ENCODE data around the gene TIMP3.

TIMP3 gene

DNA sequence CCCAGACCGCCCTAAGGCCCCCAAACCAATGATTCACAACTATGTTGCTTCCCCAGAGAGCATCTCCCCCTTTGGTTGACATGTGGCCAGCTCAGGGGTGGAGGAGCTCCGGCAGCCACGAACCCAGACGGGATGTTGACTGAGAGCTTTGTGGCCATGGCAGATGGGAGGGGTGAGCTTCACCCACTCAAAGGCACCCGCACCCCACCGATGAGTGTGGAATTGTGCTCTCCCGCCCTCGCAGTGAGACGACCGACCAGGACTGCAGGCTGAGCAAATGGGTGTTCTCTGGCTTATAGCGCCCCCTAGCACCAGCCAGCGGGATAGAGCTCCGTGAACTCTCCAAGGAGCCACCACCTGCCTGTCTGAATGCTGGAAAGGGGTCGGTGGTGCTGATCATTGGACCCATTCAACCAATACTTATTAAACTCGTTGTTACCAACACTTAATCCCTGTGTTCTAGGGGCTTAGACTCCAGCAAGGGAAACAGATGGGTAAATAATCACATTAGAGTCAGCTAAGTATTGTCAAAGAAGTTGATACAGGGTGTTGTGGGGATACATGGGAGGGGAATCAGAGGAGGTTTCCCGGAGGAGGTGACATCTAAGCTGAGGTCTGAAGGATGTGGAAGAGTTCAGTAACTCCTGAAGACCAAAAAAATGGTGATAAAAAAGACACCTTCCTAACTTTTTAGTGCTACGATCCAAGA lies 4.5 kb upstream of the TIMP3 start:
- Histone ChIP-seq H3K23ac (ENCODE audit: low read length in 2 of 2) (no peak overlapping the region), H3K9ac (ENCODE audit: low read length) (peak overlapping the region; percentile 67), H3K18ac (ENCODE audit: low read depth in 1 of 2, low read length in 2 of 2) (peak overlapping the region; percentile 81 to 83), H3K14ac (ENCODE audit: low read length in 2 of 2) (peak overlapping the region in 1 of 2 experiments; percentile 23), H2AK5ac (ENCODE audit: low read length, severe bottlenecking) (no peak overlapping the region), H3K4me2 (ENCODE audit: low read length, poor library complexity, severe bottlenecking) (no peak overlapping the region), H2BK120ac (ENCODE audit: low read depth, low read length) (no peak overlapping the region), H3K36me3 (ENCODE audit: control insufficient read depth in 1 of 2, insufficient read depth in 2 of 2, low read depth in 1 of 2, low read length in 2 of 2) (no peaks in the 10 kb centered on the region), H2BK5ac (ENCODE audit: low read depth, low read length, poor library complexity, severe bottlenecking) (no peak overlapping the region), H3K4me3 (ENCODE audit: insufficient read depth in 1 of 2, low read depth in 1 of 2, low read length in 2 of 2) (peak overlapping the region in 1 of 2 experiments; percentile 59), H4K8ac (ENCODE audit: low read length) (peak overlapping the region; percentile 70), H3K4me1 (ENCODE audit: control insufficient read depth, insufficient read depth, low read depth, low read length) (peaks cover 6% of the 10 kb centered on the region), H2BK15ac (ENCODE audit: low read depth, poor library complexity, severe bottlenecking) (peak overlapping the region; percentile 85), H3K79me1 (replicated peaks; ENCODE audit: low read length, poor library complexity, severe bottlenecking) (no peaks in the 10 kb centered on the region), H4K91ac (ENCODE audit: low read length) (peak overlapping the region; percentile 70), H3K27ac (ENCODE audit: low read length, poor library complexity, severe bottlenecking) (no peak overlapping the region), H3K9me3 (ENCODE audit: control insufficient read depth, low read length) (no peaks in the 10 kb centered on the region), H2BK12ac (ENCODE audit: low read length in 2 of 2) (peak overlapping the region; percentile 96 to 98), H3K4ac (ENCODE audit: low read depth in 1 of 2, low read length in 2 of 2) (no peak overlapping the region), H3K27me3 (ENCODE audit: control insufficient read depth in 1 of 2, insufficient read depth in 1 of 2, low read length in 2 of 2) (peaks cover 0 to 9% of the 10 kb centered on the region in 2 experiments), H2AFZ (ENCODE audit: low read depth, low read length) (peak overlapping the region; percentile 60)
- peak; percentile 66 for DNase-seq
- 20% methylated on average over 15 of the region's 17 CpGs for WGBS

DNA sequence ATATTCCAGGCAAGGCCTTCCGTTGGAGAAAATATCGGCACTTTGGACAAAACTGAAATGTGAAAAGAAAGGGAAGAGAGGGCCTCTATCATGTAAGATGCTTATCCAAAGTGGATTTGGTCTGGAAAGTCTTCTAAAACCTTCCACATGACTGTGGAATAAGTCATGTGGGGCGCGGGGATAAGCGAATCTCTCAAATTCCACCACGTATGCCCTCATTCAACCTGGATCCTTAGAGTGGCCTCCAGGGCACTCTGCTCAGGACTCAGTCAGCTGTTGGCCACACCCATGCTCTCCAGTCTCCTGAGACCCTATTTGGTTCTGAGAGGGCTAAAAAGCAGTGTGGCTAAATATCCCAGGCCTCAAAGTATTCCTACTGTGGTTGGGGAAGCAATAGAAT lies 2.0 kb upstream of the TIMP3 start:
- Histone ChIP-seq H3K4me2 (ENCODE audit: low read length, poor library complexity, severe bottlenecking) (no peak overlapping the region), H2BK12ac (ENCODE audit: low read length in 2 of 2) (no peak overlapping the region)
- 88% methylated on average over 6 of the region's 6 CpGs for WGBS

DNA sequence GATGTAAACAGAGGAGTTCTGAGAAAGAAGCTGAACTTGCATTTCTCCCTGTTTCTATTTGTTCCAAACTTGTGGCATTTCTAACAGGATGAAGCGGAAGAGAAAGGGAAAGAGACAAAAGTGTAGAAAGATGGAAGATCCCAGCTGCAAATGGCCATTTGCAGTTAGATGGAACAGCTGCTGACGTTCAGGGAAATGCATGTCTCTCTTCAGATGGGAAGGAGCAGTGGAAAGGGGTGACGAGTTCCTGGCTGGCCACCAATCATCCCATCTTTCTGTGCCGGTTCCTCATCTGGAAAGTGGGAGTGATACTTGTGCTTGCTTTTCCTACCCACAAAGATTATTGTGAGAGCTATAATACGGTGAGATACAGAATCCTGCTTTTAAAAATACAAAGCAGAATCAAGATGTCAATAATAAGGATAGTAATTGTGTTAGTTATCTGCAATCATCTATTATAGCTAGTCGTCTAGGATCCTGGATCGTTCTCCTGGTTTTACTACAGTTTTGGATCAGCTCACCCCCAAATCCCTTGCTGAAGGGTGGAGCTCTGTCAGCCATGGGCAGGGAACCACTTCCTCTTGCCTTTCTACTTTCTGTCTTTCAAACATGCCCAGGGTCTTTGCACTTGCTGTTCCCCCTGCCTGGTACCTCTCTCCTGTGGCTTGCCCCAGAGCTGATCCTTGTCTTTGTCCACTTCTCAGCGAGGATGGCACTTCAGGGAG lies 1.2 kb upstream of the TIMP3 start:
- Histone ChIP-seq H3K4me2 (ENCODE audit: low read length, poor library complexity, severe bottlenecking) (no peak overlapping the region), H3K4ac (ENCODE audit: low read depth in 1 of 2, low read length in 2 of 2) (no peak overlapping the region), H3K18ac (ENCODE audit: low read depth in 1 of 2, low read length in 2 of 2) (no peak overlapping the region), H3K4me3 (ENCODE audit: insufficient read depth in 1 of 2, low read depth in 1 of 2, low read length in 2 of 2) (peak overlapping the region in 1 of 2 experiments; percentile 83), H2BK120ac (ENCODE audit: low read depth, low read length) (no peak overlapping the region), H3K9me3 (ENCODE audit: control insufficient read depth, low read length) (no peaks in the 10 kb centered on the region), H4K8ac (ENCODE audit: low read length) (peak overlapping the region; percentile 33), H3K9ac (ENCODE audit: low read length) (peak overlapping the region; percentile 74), H2BK5ac (ENCODE audit: low read depth, low read length, poor library complexity, severe bottlenecking) (no peak overlapping the region), H3K27ac (ENCODE audit: low read length, poor library complexity, severe bottlenecking) (no peak overlapping the region), H3K23ac (ENCODE audit: low read length in 2 of 2) (peak overlapping the region in 1 of 2 experiments; percentile 87), H4K91ac (ENCODE audit: low read length) (no peak overlapping the region), H2BK12ac (ENCODE audit: low read length in 2 of 2) (peak overlapping the region; percentile 11 to 94), H3K36me3 (ENCODE audit: control insufficient read depth in 1 of 2, insufficient read depth in 2 of 2, low read depth in 1 of 2, low read length in 2 of 2) (peaks cover 0 to 2% of the 10 kb centered on the region in 2 experiments), H3K14ac (ENCODE audit: low read length in 2 of 2) (no peak overlapping the region), H2AK5ac (ENCODE audit: low read length, severe bottlenecking) (no peak overlapping the region), H2AFZ (ENCODE audit: low read depth, low read length) (no peak overlapping the region), H3K79me1 (replicated peaks; ENCODE audit: low read length, poor library complexity, severe bottlenecking) (no peaks in the 10 kb centered on the region), H3K27me3 (ENCODE audit: control insufficient read depth in 1 of 2, insufficient read depth in 1 of 2, low read length in 2 of 2) (peaks cover 0 to 22% of the 10 kb centered on the region in 2 experiments), H3K4me1 (ENCODE audit: control insufficient read depth, insufficient read depth, low read depth, low read length) (peaks cover 11% of the 10 kb centered on the region), H2BK15ac (ENCODE audit: low read depth, poor library complexity, severe bottlenecking) (no peak overlapping the region)
- DNase-seq, result no peak
- 77% methylated on average over 7 of the region's 8 CpGs for WGBS

More for the DNA sequence above, 2.0 kb upstream of the TIMP3 start:
- Histone ChIP-seq H3K9me3 (ENCODE audit: control insufficient read depth, low read length) (no peaks in the 10 kb centered on the region), H3K27me3 (ENCODE audit: control insufficient read depth in 1 of 2, insufficient read depth in 1 of 2, low read length in 2 of 2) (peaks cover 0 to 22% of the 10 kb centered on the region in 2 experiments), H3K9ac (ENCODE audit: low read length) (peak overlapping the region; percentile 74), H2AFZ (ENCODE audit: low read depth, low read length) (no peak overlapping the region), H4K8ac (ENCODE audit: low read length) (no peak overlapping the region), H3K14ac (ENCODE audit: low read length in 2 of 2) (no peak overlapping the region), H3K4me1 (ENCODE audit: control insufficient read depth, insufficient read depth, low read depth, low read length) (peaks cover 11% of the 10 kb centered on the region), H2AK5ac (ENCODE audit: low read length, severe bottlenecking) (no peak overlapping the region), H3K79me1 (replicated peaks; ENCODE audit: low read length, poor library complexity, severe bottlenecking) (no peaks in the 10 kb centered on the region), H3K18ac (ENCODE audit: low read depth in 1 of 2, low read length in 2 of 2) (no peak overlapping the region), H2BK120ac (ENCODE audit: low read depth, low read length) (no peak overlapping the region), H2BK5ac (ENCODE audit: low read depth, low read length, poor library complexity, severe bottlenecking) (no peak overlapping the region), H2BK15ac (ENCODE audit: low read depth, poor library complexity, severe bottlenecking) (no peak overlapping the region), H3K27ac (ENCODE audit: low read length, poor library complexity, severe bottlenecking) (no peak overlapping the region), H3K4ac (ENCODE audit: low read depth in 1 of 2, low read length in 2 of 2) (no peak overlapping the region), H3K23ac (ENCODE audit: low read length in 2 of 2) (no peak overlapping the region), H3K4me3 (ENCODE audit: insufficient read depth in 1 of 2, low read depth in 1 of 2, low read length in 2 of 2) (peak overlapping the region in 1 of 2 experiments; percentile 83), H3K36me3 (ENCODE audit: control insufficient read depth in 1 of 2, insufficient read depth in 2 of 2, low read depth in 1 of 2, low read length in 2 of 2) (no peaks in the 10 kb centered on the region), H4K91ac (ENCODE audit: low read length) (no peak overlapping the region)
- no peak for DNase-seq

DNA sequence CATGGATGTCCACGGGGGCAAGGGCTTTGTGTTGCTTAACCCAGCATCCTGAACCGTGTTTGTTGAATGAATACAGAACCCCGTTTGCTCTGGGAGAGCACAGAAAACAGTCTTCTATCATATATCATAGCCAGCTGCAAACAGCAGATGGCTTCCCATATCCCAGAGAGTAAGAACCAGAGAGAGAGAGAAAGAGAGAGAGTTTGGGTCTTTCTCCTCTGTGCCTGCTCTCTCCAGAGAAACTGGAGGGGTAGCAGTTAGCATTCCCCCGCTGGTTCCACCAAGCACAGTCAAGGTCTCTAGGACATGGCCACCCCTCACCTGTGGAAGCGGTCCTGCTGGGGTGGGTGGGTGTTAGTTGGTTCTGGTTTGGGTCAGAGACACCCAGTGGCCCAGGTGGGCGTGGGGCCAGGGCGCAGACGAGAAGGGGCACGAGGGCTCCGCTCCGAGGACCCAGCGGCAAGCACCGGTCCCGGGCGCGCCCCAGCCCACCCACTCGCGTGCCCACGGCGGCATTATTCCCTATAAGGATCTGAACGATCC lies 440 bp upstream of the TIMP3 start:
- no peak overlapping the region for H2BK120ac ChIP-seq (ENCODE audit: low read depth, low read length)
- H3K4me3 ChIP-seq (ENCODE audit: insufficient read depth in 1 of 2, low read depth in 1 of 2, low read length in 2 of 2), result peak overlapping the region in 1 of 2 experiments; percentile 83
- no peak overlapping the region for H3K27ac ChIP-seq (ENCODE audit: low read length, poor library complexity, severe bottlenecking)
- peaks cover 0 to 8% of the 10 kb centered on the region in 2 experiments for H3K36me3 ChIP-seq (ENCODE audit: control insufficient read depth in 1 of 2, insufficient read depth in 2 of 2, low read depth in 1 of 2, low read length in 2 of 2)
- peak overlapping the region; percentile 76 for H2AFZ ChIP-seq (ENCODE audit: low read depth, low read length)
- DNase-seq, result peak; percentile 44
- H2BK12ac ChIP-seq (ENCODE audit: low read length in 2 of 2), result peak overlapping the region; percentile 11 to 93
- peak overlapping the region in 1 of 2 experiments; percentile 49 for H3K23ac ChIP-seq (ENCODE audit: low read length in 2 of 2)
- H3K9me3 ChIP-seq (ENCODE audit: control insufficient read depth, low read length), result no peaks in the 10 kb centered on the region
- WGBS, result 50% methylated on average over 4 of the region's 21 CpGs
- H3K14ac ChIP-seq (ENCODE audit: low read length in 2 of 2), result peak overlapping the region in 1 of 2 experiments; percentile 87
- no peak overlapping the region for H2AK5ac ChIP-seq (ENCODE audit: low read length, severe bottlenecking)
- no peak overlapping the region for H3K4me2 ChIP-seq (ENCODE audit: low read length, poor library complexity, severe bottlenecking)
- H3K18ac ChIP-seq (ENCODE audit: low read depth in 1 of 2, low read length in 2 of 2), result peak overlapping the region; percentile 46 to 86
- peak overlapping the region; percentile 15 for H4K91ac ChIP-seq (ENCODE audit: low read length)
- H3K4ac ChIP-seq (ENCODE audit: low read depth in 1 of 2, low read length in 2 of 2), result peak overlapping the region in 1 of 2 experiments; percentile 84
- H3K79me1 ChIP-seq (replicated peaks; ENCODE audit: low read length, poor library complexity, severe bottlenecking), result no peaks in the 10 kb centered on the region
- no peak overlapping the region for H2BK15ac ChIP-seq (ENCODE audit: low read depth, poor library complexity, severe bottlenecking)
- H3K4me1 ChIP-seq (ENCODE audit: control insufficient read depth, insufficient read depth, low read depth, low read length), result peaks cover 11% of the 10 kb centered on the region
- H3K27me3 ChIP-seq (ENCODE audit: control insufficient read depth in 1 of 2, insufficient read depth in 1 of 2, low read length in 2 of 2), result peaks cover 0 to 22% of the 10 kb centered on the region in 2 experiments
- H3K9ac ChIP-seq (ENCODE audit: low read length), result peak overlapping the region; percentile 74
- peak overlapping the region; percentile 33 for H4K8ac ChIP-seq (ENCODE audit: low read length)
- H2BK5ac ChIP-seq (ENCODE audit: low read depth, low read length, poor library complexity, severe bottlenecking), result no peak overlapping the region
